HepG2 (cell line): Measurements from ENCODE around the gene TRAPPC1. TPM values are rescaled to one million over a fixed set of nuclear protein-coding genes. Genes with fewer than 3 reads are reported as not detected.

ENCODE experiments used
- ATF4 ChIP-seq, 2 experiments: fragments of 450-650 bp in 1 of 2; sonication (generic) in 1 of 2; formaldehyde crosslinking; IDR thresholded peaks; 2 replicates each; pipeline versions ENCODE4 v1.5.0 to v1.8.0; 2020 to 2022; ENCODE audit warnings: mild to moderate bottlenecking in 1 of 2, missing genetic modification reagents in 1 of 2
- DNMT1 ChIP-seq: sonication (generic); formaldehyde crosslinking; IDR thresholded peaks from 2 replicates; pipeline ENCODE4 v1.5.1; 2020; ENCODE audit warnings: mild to moderate bottlenecking, missing genetic modification reagents
- HNRNPH1 ChIP-seq: fragments of 200-400 bp; formaldehyde crosslinking; optimal IDR thresholded peaks from 2 replicates; pipeline ENCODE3; 2017; ENCODE audit warnings: mild to moderate bottlenecking, low read depth, low read length
- HNRNPLL ChIP-seq: fragments of 200-400 bp; formaldehyde crosslinking; IDR thresholded peaks from 2 replicates; pipeline ENCODE4 v1.6.1; 2017; ENCODE audit warnings: mild to moderate bottlenecking, low read depth, low read length; ENCODE audit not compliant: poor library complexity, severe bottlenecking
- IKZF1 ChIP-seq: fragments of 450-650 bp; IDR thresholded peaks from 2 replicates; pipeline ENCODE4 v1.7.1; 2016
- KLF13 ChIP-seq: sonication (generic); formaldehyde crosslinking; IDR thresholded peaks from 2 replicates; pipeline ENCODE4 v1.4.0; 2020; ENCODE audit warnings: mild to moderate bottlenecking, missing genetic modification reagents
- MAF1 ChIP-seq: sonication (generic); formaldehyde crosslinking; IDR thresholded peaks from 2 replicates; pipeline ENCODE4 v1.5.0; 2020; ENCODE audit warnings: missing genetic modification reagents, borderline replicate concordance
- MTA3 ChIP-seq: sonication (generic); formaldehyde crosslinking; IDR thresholded peaks from 2 replicates; pipeline ENCODE4 v1.4.0; 2020; ENCODE audit warnings: missing genetic modification reagents
- NR2C2 ChIP-seq: sonication (generic); formaldehyde crosslinking; IDR thresholded peaks from 2 replicates; pipeline ENCODE4 v1.4.0; 2020; ENCODE audit warnings: missing genetic modification reagents, mild to moderate bottlenecking, moderate library complexity, borderline replicate concordance
- PRDM10 ChIP-seq: sonication (generic); formaldehyde crosslinking; IDR thresholded peaks from 2 replicates; pipeline ENCODE4 v1.4.0; 2020; ENCODE audit warnings: low read depth, missing genetic modification reagents
- RBAK ChIP-seq: sonication (generic); formaldehyde crosslinking; IDR thresholded peaks from 2 replicates; pipeline ENCODE4 v1.5.1; 2020; ENCODE audit warnings: mild to moderate bottlenecking, missing genetic modification reagents
- TCF7L2 ChIP-seq: IDR thresholded peaks from 2 replicates; pipeline ENCODE4 v1.6.1; 2011; ENCODE audit warnings: mild to moderate bottlenecking, low read depth, low read length, moderate library complexity
- ZBTB38 ChIP-seq: sonication (generic); formaldehyde crosslinking; IDR thresholded peaks from 2 replicates; pipeline ENCODE4 v1.5.1; 2020; ENCODE audit warnings: mild to moderate bottlenecking, missing genetic modification reagents
- ZC3H4 ChIP-seq: sonication (generic); formaldehyde crosslinking; IDR thresholded peaks from 2 replicates; pipeline ENCODE4 v1.4.0; 2020; ENCODE audit warnings: missing genetic modification reagents, borderline replicate concordance
- ZHX2 ChIP-seq, 2 experiments: sonication (generic) in 1 of 2; formaldehyde crosslinking in 1 of 2; IDR thresholded peaks; 2 replicates each; pipeline versions ENCODE4 v1.6.1 to v1.9.0; 2014 to 2022; ENCODE audit warnings: antibody characterized with exemption in 1 of 2, borderline replicate concordance in 1 of 2, inconsistent platforms in 1 of 2, low read depth in 1 of 2, missing genetic modification reagents in 1 of 2
- ZNF10 ChIP-seq: sonication (generic); formaldehyde crosslinking; IDR thresholded peaks from 2 replicates; pipeline ENCODE4 v1.4.0; 2020; ENCODE audit warnings: mild to moderate bottlenecking, low read depth, missing genetic modification reagents, borderline replicate concordance
- ZNF367 ChIP-seq: sonication (generic); formaldehyde crosslinking; IDR thresholded peaks from 2 replicates; pipeline ENCODE4 v1.4.0; 2020; ENCODE audit warnings: missing genetic modification reagents, borderline replicate concordance
- ZNF44 ChIP-seq: sonication (generic); formaldehyde crosslinking; IDR thresholded peaks from 2 replicates; pipeline ENCODE4 v1.5.1; 2020; ENCODE audit warnings: mild to moderate bottlenecking, missing genetic modification reagents
- ZNF7 ChIP-seq: IDR thresholded peaks from 2 replicates; pipeline ENCODE4 v1.6.1; 2016; ENCODE audit warnings: missing biosample characterization, missing genetic modification reagents
- ZSCAN9 ChIP-seq: IDR thresholded peaks from 2 replicates; pipeline ENCODE4 v1.6.1; 2016; ENCODE audit warnings: borderline replicate concordance
- polyA plus RNA-seq, 8 experiments: library from polyadenylated mRNA; depleted of rRNA in 3 of 8; stranded (reverse) in 7 of 8; unstranded in 1 of 8; fragments of >200 nt; fragmentation: Illumina TruSeq in 4 of 8; extraction: Trizol in 4 of 8; gene quantifications; 2 replicates each; pipeline versions ENCODE4 v1.2.1 to v1.2.3, GENCODE V29; 2011 to 2016; ENCODE audit warnings: low read depth in 4 of 8, missing spikeins in 1 of 8, mixed read lengths in 1 of 8; ENCODE audit not compliant: insufficient read depth in 1 of 8
- total RNA-seq, 5 experiments: library from RNA; depleted of rRNA; stranded (reverse); fragments of >200 nt; fragmentation: Illumina TruSeq; extraction: Trizol; gene quantifications; 2 replicates each; pipeline ENCODE4 v1.2.3, GENCODE V29; 2016; ENCODE audit warnings: low read depth in 1 of 5

Gene TRAPPC1
- total and polyA plus RNA-seq, 2 of the 13 experiments (the other 11 are each of a cell fraction or from before 2014, with no cell fraction given): 28.1 to 44.9 TPM

- TF ChIP-seq ZNF44 (CRISPR knock-in tag) (no peak), NR2C2 (CRISPR knock-in tag) (no peak), ZSCAN9 (CRISPR knock-in tag) (no peak), KLF13 (CRISPR knock-in tag) (no peak), ZNF367 (CRISPR knock-in tag) (no peak), MTA3 (CRISPR knock-in tag) (no peak), DNMT1 (CRISPR knock-in tag) (no peak), ZC3H4 (no peak), HNRNPH1 (no peak), ZBTB38 (CRISPR knock-in tag) (no peak), HNRNPLL (no peak), IKZF1 (no peak), ZHX2 (IDR thresholded peaks at IDR 0.05; ENCODE audit: low read depth) (no peak), ZHX2 (CRISPR knock-in tag; IDR thresholded peaks at IDR 0.05; ENCODE audit: borderline replicate concordance) (no peak), ZNF7 (CRISPR knock-in tag) (no peak), PRDM10 (CRISPR knock-in tag) (0 out of 2 replicates have a peak, but pooled peaks have one; percentile 45), MAF1 (no peak), ZNF10 (CRISPR knock-in tag) (no peak), RBAK (CRISPR knock-in tag) (no peak), TCF7L2 (no peak), ATF4 (CRISPR knock-in tag; IDR thresholded peaks at IDR 0.05) (no peak)
Observed at GRCh38 chr17:7932949-7933348, 1.2 kb upstream of the TRAPPC1 start (continued).
